Cardiac fibroblast (primary cell): ENCODE data around the gene BLOC1S5.

Experiments
- DNase-seq, 2 donors: peaks; one replicate each; pipeline versions ENCODE4 v3.0.0 to v3.0.0-alpha.2; 2010; ENCODE audit warnings: low read depth in 2 of 2
- H3K4me3 ChIP-seq, 2 donors: replicated peaks in 1 of 2; 1 replicate in 1 of 2; 2 replicates in 1 of 2; pipeline ENCODE4 v1.5.1; 2011; ENCODE audit warnings: low read depth in 2 of 2, low read length in 2 of 2, mild to moderate bottlenecking in 2 of 2, moderate library complexity in 1 of 2
- CTCF ChIP-seq: IDR thresholded peaks from one replicate; pipeline ENCODE4 v1.5.1; 2011; ENCODE audit warnings: low read depth, mild to moderate bottlenecking, low read length, inconsistent platforms

BLOC1S5 gene

GRCh38 chr6:8105791-8106190 lies 41.6 kb upstream of the BLOC1S5 start:
- TF ChIP-seq CTCF, result no peak
- DNase-seq, result no peak
- no peak overlapping the region for H3K4me3 ChIP-seq

- no peak overlapping the region for H3K4me3 ChIP-seq
- DNase-seq, result no peak
- no peak for TF ChIP-seq CTCF
These were observed 39.5 kb upstream of the BLOC1S5 start for GRCh38 chr6:8103726-8104125.

- TF ChIP-seq CTCF, result no peak
- DNase-seq, result peak; percentile 94 to 96
- H3K4me3 ChIP-seq, result peak within 1 kb of the TSS; percentile 81 to 85
These were observed 38.2 kb upstream of the BLOC1S5 start, which contains the start of gene EEF1E1 for GRCh38 chr6:8102122-8102958. Gene EEF1E1 (minus strand): TSS chr6:8102548. CDS start chr6:8102521, 27 bp downstream.

GRCh38 chr6:8100159-8100854 lies 36.1 kb upstream of the BLOC1S5 start:
- no peak overlapping the region for H3K4me3 ChIP-seq
- DNase-seq, result no peak
- TF ChIP-seq CTCF, result no peak

- DNase-seq, result no peak
- H3K4me3 ChIP-seq, result no peak overlapping the region
- no peak for TF ChIP-seq CTCF
These were observed 26.5 kb upstream of the BLOC1S5 start for GRCh38 chr6:8090650-8091049.

GRCh38 chr6:8088886-8089285 lies 24.7 kb upstream of the BLOC1S5 start:
- H3K4me3 ChIP-seq, result no peak overlapping the region
- no peak for TF ChIP-seq CTCF

More at GRCh38 chr6:8088886-8089285, 24.7 kb upstream of the BLOC1S5 start:
- DNase-seq, result peak in 1 of 2 donors; percentile 41
